Neural progenitor cell (in vitro differentiated cells): ENCODE measurements around the gene KLK12. TPM values are rescaled to one million over a fixed set of nuclear protein-coding genes. Genes with fewer than 3 reads are reported as not detected.

ENCODE experiments used
- DNase-seq: peaks from one replicate; pipeline ENCODE4 v3.0.0-alpha.2; 2016; ENCODE audit warnings: low spot score
- H2AFZ ChIP-seq: fragments of 200-600 bp; sonication (generic); replicated peaks from 2 replicates; pipeline ENCODE4 v1.6.1; 2016; ENCODE audit warnings: antibody characterized with exemption
- H3F3A ChIP-seq: fragments of 200-600 bp; sonication (generic); 2 replicates; pipeline ENCODE4 v1.6.1; 2016; ENCODE audit warnings: antibody characterized with exemption, low read depth
- H3K27ac ChIP-seq: fragments of 200-600 bp; sonication (generic); 2 replicates; pipeline ENCODE4 v1.5.1; 2016; ENCODE audit warnings: mild to moderate bottlenecking
- H3K27me3 ChIP-seq: fragments of 200-600 bp; sonication (generic); 2 replicates; pipeline ENCODE4 v1.6.1; 2016; ENCODE audit warnings: mild to moderate bottlenecking, moderate library complexity
- H3K36me3 ChIP-seq: fragments of 200-600 bp; sonication (generic); 2 replicates; pipeline ENCODE4 v1.5.1; 2016
- H3K4me1 ChIP-seq: fragments of 200-600 bp; sonication (generic); 2 replicates; pipeline ENCODE4 v1.6.1; 2016; ENCODE audit warnings: mixed run types
- H3K4me2 ChIP-seq: fragments of 200-600 bp; sonication (generic); 2 replicates; pipeline ENCODE4 v1.6.1; 2016
- H3K4me3 ChIP-seq: fragments of 200-600 bp; sonication (generic); 2 replicates; pipeline ENCODE4 v1.5.1; 2016
- H3K79me2 ChIP-seq: fragments of 200-600 bp; sonication (generic); 2 replicates; pipeline ENCODE4 v1.6.1; 2016; ENCODE audit warnings: low read depth
- H3K9ac ChIP-seq: fragments of 200-600 bp; sonication (generic); 2 replicates; pipeline ENCODE4 v1.6.1; 2016
- H3K9me3 ChIP-seq: fragments of 200-600 bp; sonication (generic); 2 replicates; pipeline ENCODE4 v1.5.1; 2016; ENCODE audit warnings: low read depth
- H4K20me1 ChIP-seq: fragments of 200-600 bp; sonication (generic); 2 replicates; pipeline ENCODE4 v1.6.1; 2016; ENCODE audit warnings: low read depth
- H3K27ac Mint-ChIP-seq: 3 replicates; pipeline ENCODE4 v1.8.0; 2021; ENCODE audit warnings: mixed read lengths
- H3K27me3 Mint-ChIP-seq: 2 replicates; pipeline ENCODE4 v1.8.0; 2022; ENCODE audit warnings: low read depth, mild to moderate bottlenecking, inconsistent platforms, moderate library complexity, mixed read lengths; ENCODE audit not compliant: insufficient read depth
- H3K36me3 Mint-ChIP-seq: 3 replicates; pipeline ENCODE4 v1.8.0; 2021; ENCODE audit warnings: mixed read lengths
- H3K4me1 Mint-ChIP-seq: 3 replicates; pipeline ENCODE4 v1.8.0; 2021; ENCODE audit warnings: mixed read lengths
- H3K4me3 Mint-ChIP-seq: 3 replicates; pipeline ENCODE4 v1.8.0; 2021; ENCODE audit warnings: mild to moderate bottlenecking, moderate library complexity, mixed read lengths
- H3K9me3 Mint-ChIP-seq: 3 replicates; pipeline ENCODE4 v1.8.0; 2020; ENCODE audit warnings: mixed read lengths
- CTCF ChIP-seq: fragments of 200-600 bp; sonication (generic); IDR thresholded peaks from 2 replicates; pipeline ENCODE4 v1.5.1; 2017; ENCODE audit warnings: antibody characterized with exemption, mild to moderate bottlenecking
- EZH2 ChIP-seq: fragments of 200-600 bp; sonication (generic); IDR thresholded peaks from 2 replicates; pipeline ENCODE4 v1.6.1; 2017; ENCODE audit warnings: antibody characterized with exemption, mild to moderate bottlenecking, moderate library complexity
- EZH2phosphoT487 ChIP-seq: fragments of 200-600 bp; sonication (generic); IDR thresholded peaks from 2 replicates; pipeline ENCODE4 v1.6.1; 2017; ENCODE audit warnings: antibody characterized with exemption
- total RNA-seq: library from RNA; depleted of rRNA; stranded (reverse); fragments of >200 nt; gene quantifications from 2 replicates; pipeline ENCODE4 v1.2.3, GENCODE V29; 2015; ENCODE audit warnings: low replicate concordance

The KLK12 gene
- total RNA-seq = not detected in 2 replicates

DNA sequence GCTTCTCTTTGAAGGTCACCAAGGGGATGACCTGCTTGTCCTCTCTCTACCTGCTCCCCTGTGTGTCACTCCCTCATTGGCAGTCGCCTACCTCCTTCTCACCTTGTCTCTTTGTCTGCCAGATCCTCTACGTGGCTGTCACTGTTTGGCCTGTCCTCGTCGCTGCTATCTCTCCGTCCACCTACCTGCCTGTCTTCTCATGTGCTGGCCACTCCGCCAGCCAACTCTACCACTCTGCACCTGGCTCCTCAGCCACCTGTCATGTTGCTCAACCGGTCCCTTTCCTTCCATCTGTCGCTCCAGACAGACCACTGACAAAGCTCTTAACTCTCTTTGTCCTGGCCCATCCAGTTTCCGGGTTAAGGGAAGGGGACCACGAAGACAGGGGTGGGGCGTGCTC, at the start of gene KLK12:
KLK12 (minus strand) TSS at position 299 of the 400 bp plus-strand sequence. CDS start 381 bp downstream, outside the sequence.
- Mint-ChIP-seq H3K4me1 (no peaks in the 10 kb centered on the region), H3K27me3 (peaks cover 13% of the 10 kb centered on the region), H3K9me3 (no peaks in the 10 kb centered on the region), H3K36me3 (no peaks in the 10 kb centered on the region), H3K27ac (no peak within 1 kb of the TSS), H3K4me3 (no peak within 1 kb of the TSS)
- Histone ChIP-seq H3K36me3 (no peaks in the 10 kb centered on the region), H3K4me1 (peaks cover 6% of the 10 kb centered on the region), H3K9me3 (no peaks in the 10 kb centered on the region), H3K9ac (no peak within 1 kb of the TSS), H3K4me3 (no peak within 1 kb of the TSS), H3F3A (no peaks in the 10 kb centered on the region), H4K20me1 (no peaks in the 10 kb centered on the region), H3K27me3 (no peaks in the 10 kb centered on the region), H2AFZ (no peak within 1 kb of the TSS), H3K4me2 (no peak within 1 kb of the TSS), H3K79me2 (no peaks in the 10 kb centered on the region), H3K27ac (no peak within 1 kb of the TSS)
- no peak for TF ChIP-seq CTCF
- no peak for TF ChIP-seq EZH2
- TF ChIP-seq EZH2phosphoT487 = no peak
- no peak for DNase-seq

GRCh38 chr19:51084505-51084904, 49.7 kb upstream of the KLK12 start:
- TF ChIP-seq CTCF (no peak), EZH2 (no peak), EZH2phosphoT487 (no peak)
- H2AFZ ChIP-seq = no peak overlapping the region
- H4K20me1 ChIP-seq = no peaks in the 10 kb centered on the region
- H3K79me2 ChIP-seq = no peaks in the 10 kb centered on the region
- no peaks in the 10 kb centered on the region for H3K27me3 ChIP-seq
- Mint-ChIP-seq H3K9me3 (no peaks in the 10 kb centered on the region), H3K27me3 (peaks cover 13% of the 10 kb centered on the region), H3K36me3 (no peaks in the 10 kb centered on the region), H3K27ac (no peak overlapping the region), H3K4me1 (peaks cover 2% of the 10 kb centered on the region), H3K4me3 (no peak overlapping the region)
- no peak overlapping the region for H3K9ac ChIP-seq
- no peaks in the 10 kb centered on the region for H3K36me3 ChIP-seq
- no peaks in the 10 kb centered on the region for H3K4me1 ChIP-seq
- no peak overlapping the region for H3K4me3 ChIP-seq
- no peak overlapping the region for H3K4me2 ChIP-seq
- H3K27ac ChIP-seq = no peak overlapping the region
- no peak for DNase-seq
- H3K9me3 ChIP-seq = no peaks in the 10 kb centered on the region
- no peaks in the 10 kb centered on the region for H3F3A ChIP-seq

GRCh38 chr19:51083783-51084182, 49.0 kb upstream of the KLK12 start:
- H3K27ac Mint-ChIP-seq = no peak overlapping the region
- no peaks in the 10 kb centered on the region for H3K79me2 ChIP-seq
- no peaks in the 10 kb centered on the region for H3K9me3 ChIP-seq
- no peak overlapping the region for H3K4me3 ChIP-seq
- H2AFZ ChIP-seq = no peak overlapping the region
- no peaks in the 10 kb centered on the region for H3K36me3 ChIP-seq
- TF ChIP-seq EZH2phosphoT487 (no peak), CTCF (no peak), EZH2 (no peak)
- no peaks in the 10 kb centered on the region for H3K27me3 ChIP-seq
- H3K27me3 Mint-ChIP-seq = peaks cover 10% of the 10 kb centered on the region
- H3K4me2 ChIP-seq = no peak overlapping the region
- peaks cover 2% of the 10 kb centered on the region for H3K4me1 Mint-ChIP-seq
- H3K4me3 Mint-ChIP-seq = no peak overlapping the region
- H3K36me3 Mint-ChIP-seq = no peaks in the 10 kb centered on the region
- no peaks in the 10 kb centered on the region for H3F3A ChIP-seq
- no peak overlapping the region for H3K27ac ChIP-seq
- DNase-seq = no peak
- no peaks in the 10 kb centered on the region for H3K4me1 ChIP-seq
- H4K20me1 ChIP-seq = no peaks in the 10 kb centered on the region
- H3K9ac ChIP-seq = no peak overlapping the region
- no peaks in the 10 kb centered on the region for H3K9me3 Mint-ChIP-seq
